IPS-NIHi7 (cell line): ENCODE measurements around the gene RAB5A.
"Not testable (repeated sequence)": the region's sequence is repeated elsewhere in the genome, so short reads cannot be mapped to it uniquely, and the experiment has no call there.

Experiments used
- DNase-seq: peaks from one replicate; pipeline ENCODE4 v3.0.0; 2012; ENCODE audit warnings: mixed read lengths; ENCODE audit errors: extremely low spot score

RAB5A gene, protein sequence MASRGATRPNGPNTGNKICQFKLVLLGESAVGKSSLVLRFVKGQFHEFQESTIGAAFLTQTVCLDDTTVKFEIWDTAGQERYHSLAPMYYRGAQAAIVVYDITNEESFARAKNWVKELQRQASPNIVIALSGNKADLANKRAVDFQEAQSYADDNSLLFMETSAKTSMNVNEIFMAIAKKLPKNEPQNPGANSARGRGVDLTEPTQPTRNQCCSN

GRCh38 chr3:19946832-19947548 lies at the start of gene RAB5A:
RAB5A (plus strand) TSS chr3:19947097; CDS start chr3:19950899, 3,802 bp downstream.
- peak; percentile 95 for DNase-seq

DNA sequence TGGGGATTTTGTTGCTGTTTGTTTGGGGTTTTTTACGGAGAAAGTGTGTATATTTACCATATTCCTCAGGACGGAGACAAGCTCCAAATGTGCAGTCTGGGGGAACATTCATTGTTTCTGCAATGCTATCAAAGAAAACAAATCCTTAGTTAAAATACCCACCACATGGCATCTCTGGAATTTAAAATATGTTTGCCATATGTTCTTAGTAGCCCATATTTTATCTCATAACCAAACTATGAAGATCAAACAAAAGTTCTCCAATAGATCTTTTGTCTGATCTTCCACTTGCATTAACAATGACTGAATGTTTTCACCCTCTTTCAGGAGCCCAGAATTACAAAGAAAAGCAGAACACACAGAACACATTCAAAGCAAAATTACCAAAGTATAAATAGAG lies 48.2 kb upstream of the RAB5A start:
- no peak for DNase-seq

GRCh38 chr3:19899264-19899663 lies 47.6 kb upstream of the RAB5A start:
- no peak for DNase-seq

- DNase-seq = not testable (repeated sequence)
Measured at GRCh38 chr3:19899833-19900232, 47.1 kb upstream of the RAB5A start.

GRCh38 chr3:19901337-19901736 lies 45.6 kb upstream of the RAB5A start:
- DNase-seq = no peak

DNA sequence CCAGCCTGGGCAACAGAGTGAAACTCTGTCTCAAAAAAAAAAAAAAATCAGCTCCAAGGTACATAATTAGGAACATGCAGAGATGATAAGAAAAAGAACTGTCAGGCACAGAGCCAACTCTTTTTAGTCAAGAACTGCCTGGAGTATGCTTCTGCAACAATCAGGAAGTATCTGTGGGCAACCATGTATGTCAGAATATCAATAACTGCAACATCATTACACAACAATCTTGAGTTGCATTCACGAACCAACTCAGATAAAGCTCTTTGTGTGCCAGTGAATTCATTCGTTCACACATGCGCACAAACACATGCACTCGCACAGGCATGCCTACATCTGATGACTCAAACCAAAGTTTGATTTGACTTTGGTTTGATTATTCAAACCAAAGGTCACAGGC lies 45.0 kb upstream of the RAB5A start:
- DNase-seq = no peak

DNA sequence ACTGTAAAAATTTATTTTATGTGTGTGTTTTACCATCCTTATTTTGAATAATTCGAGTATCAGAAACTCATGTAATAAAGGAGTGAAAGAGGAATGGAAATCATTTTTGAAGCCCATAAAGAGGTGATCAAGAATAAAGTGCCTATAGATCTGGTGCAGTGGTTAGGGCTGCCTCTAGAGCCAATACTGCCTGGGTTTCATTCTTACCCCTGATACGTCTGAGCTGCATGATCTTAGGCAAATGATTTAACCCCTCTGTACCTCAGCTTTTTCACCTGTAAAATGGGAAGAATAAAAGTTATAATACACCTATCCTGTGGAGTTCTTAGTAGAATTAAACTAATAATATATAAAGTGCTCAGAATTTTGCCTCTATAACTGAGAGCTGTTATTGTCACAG lies 43.2 kb upstream of the RAB5A start:
- no peak for DNase-seq

GRCh38 chr3:19907523-19907922 lies 39.4 kb upstream of the RAB5A start:
- no peak for DNase-seq

- no peak for DNase-seq
Measured at GRCh38 chr3:19911452-19911851, 35.4 kb upstream of the RAB5A start.

GRCh38 chr3:19917167-19917566 lies 29.7 kb upstream of the RAB5A start:
- DNase-seq = no peak

DNA sequence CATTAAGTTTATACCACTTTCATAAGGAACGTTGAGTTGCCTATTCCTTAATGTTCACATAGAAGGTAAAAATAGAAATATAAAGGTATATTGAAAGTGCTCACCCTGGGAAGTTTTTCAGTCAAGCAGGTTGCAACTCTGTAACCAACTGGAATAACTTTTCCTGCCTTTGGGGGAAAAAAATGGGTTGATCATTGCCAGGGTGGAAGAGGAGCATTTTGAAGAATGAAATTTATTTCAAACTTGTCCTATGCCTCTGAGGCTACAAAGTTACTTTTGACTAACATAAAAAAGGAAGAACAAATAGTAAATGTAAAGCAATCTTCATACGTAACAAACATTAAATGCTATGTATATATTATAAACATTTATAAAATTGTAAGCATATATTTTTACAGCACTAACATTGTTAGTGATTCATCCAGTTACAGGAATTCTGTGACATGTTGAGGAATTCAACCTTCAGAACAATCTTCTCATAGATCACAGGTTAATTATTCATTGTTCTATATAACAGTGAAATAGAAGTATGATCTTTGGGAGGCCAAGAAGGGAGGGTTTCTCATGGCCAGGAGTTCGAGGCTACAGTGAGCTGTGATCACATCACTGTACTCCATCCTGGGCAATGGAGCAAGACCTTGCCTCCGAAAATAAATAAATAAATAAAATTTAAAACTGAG lies 26.4 kb upstream of the RAB5A start:
- DNase-seq = no peak

GRCh38 chr3:19931180-19931692 lies 15.7 kb upstream of the RAB5A start:
- DNase-seq = no peak

- DNase-seq = no peak
Measured at GRCh38 chr3:19931767-19932188, 15.1 kb upstream of the RAB5A start.

DNA sequence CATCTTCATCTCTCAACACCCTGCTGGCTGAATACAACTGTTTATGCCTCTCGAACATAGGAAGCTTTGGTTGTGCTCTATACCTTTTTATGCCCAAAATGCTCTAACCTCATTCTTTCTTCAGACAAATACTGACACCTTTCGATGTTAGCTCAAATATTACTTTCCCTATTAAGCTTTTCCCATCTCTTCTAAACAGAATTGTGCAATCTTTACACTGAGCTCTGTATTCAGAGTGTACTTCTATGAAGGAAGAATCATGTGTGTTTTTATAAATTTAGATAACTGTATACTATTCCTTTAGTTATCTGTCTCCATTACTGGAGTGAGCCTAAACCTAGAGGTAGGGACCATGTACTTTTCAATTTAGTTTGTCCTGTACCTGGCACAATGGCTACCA lies 14.5 kb upstream of the RAB5A start:
- no peak for DNase-seq

DNA sequence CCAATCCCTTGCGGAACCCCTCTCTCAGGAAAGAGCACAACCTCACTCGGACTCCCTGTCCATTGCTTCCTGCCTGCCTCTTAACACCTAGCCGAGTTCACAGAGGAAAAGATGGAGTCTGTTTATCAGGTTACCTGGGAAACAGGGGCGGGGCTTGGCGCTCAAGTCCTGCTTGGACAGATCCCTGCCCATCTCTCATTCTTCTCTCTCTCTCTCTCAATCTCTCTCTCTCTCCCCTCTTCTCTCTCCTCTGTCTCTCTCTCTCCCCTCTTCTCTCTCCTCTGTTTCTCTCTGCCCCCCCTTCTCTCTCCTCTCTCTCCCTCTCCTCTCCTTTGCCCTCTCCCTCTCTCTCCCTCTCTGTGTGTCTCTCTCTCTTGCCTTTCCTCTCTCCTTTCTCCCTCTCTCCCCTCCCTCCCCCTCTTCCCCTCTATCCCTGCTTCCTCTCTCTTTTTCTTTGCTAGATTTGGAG lies 12.8 kb upstream of the RAB5A start, which contains the start of gene EFHB:
EFHB (minus strand) TSS at position 120 of the 469 bp plus-strand sequence. CDS start 199 bp downstream, outside the sequence.
- DNase-seq = peak; percentile 77

DNA sequence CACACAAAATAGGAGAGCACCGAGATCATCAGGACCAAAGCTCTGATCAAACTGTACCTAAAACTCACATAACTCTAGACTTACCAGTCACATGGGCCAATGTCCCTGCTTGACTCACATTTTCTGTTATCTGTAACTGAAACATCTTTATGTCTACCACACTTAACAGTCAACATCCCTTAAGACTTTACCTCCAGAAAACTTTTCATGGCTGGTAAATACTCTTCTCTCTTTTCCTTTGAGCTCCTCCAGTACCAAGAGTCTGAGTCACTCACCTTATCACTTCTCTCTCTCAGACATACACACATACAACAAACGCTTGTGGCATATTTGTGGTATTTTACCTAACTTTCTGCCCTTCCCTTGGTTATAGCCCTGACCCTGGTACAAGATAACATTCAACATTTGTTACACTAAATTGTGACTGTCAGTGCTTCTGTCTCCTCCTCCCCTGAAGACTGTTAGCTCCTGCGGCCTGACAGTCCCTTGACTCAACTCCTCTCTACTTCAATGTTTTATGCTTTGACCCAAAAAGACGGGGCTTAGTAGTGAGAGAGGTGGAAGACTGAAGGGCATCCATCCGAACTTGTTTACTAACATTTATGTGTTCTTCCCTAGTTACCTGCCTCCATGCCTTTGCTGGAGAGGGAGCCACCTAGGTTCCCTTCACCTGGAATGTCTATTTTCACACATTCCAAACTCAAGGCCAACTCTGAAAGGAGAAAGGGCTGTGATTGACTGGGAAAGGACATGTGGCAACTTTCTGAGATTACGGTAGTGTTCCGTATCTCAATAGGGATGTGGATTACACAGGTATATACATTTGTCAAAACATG lies 9.2 kb upstream of the RAB5A start:
- no peak for DNase-seq

DNA sequence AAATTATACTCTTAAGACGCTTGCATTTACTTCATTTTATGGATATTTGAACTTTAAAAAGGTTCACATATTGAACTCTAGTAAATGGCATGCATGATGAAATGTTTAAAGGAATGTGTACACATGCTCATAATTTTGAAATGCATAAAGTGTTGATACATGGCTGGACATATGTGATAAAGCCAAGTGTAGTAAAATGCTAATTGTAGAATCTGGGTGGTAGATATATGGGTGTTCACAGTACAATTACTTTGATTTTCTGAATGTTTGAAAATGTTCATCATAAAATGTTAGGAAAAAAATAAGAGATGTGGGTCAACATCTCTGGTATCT lies 8.6 kb upstream of the RAB5A start:
- no peak for DNase-seq

DNA sequence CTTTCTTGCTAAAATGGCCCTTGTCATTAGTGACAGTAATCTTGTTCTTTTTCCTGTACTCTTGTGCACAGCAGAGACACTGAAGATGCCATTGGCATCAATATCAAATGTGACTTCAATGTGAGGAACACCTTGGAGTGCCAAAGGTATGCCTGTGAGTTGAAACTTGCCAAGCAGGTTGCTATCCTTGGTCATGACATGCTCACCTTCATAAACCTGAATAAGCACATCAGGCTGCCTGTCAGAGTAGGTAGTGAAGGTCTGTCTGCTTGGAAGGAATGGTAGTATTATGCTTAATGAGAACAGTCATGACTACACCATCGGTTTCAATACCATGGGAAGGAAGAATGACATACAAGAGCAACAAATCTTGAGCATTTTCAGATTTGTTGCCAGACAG lies 6.3 kb upstream of the RAB5A start:
- DNase-seq = no peak

DNA sequence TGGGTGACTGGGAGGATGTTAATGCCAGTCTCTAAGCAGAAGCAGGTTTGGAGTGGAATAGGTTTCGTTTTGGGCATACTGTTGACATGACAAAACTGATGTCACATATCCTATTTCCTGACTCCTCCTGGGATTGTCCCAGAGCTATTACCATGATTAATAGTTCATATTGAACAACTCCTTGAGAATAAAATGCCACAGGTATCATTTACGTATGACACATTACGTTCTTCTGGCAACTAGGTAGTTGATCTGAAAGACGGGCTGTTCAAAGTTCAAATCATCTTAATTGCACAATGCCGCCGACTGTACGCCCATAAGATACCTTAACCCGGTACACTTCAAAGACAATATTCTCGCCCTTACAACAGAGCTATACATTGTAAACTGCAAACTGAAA lies 1.4 kb upstream of the RAB5A start:
- no peak for DNase-seq

GRCh38 chr3:19945969-19946831 lies 697 bp upstream of the RAB5A start:
- no peak for DNase-seq
